DND-41 (cell line): Measurements from ENCODE around the gene GREB1L.

Experiments
- CTCF ChIP-seq: IDR thresholded peaks from 2 replicates; pipeline ENCODE4 v1.5.1; 2012; ENCODE audit warnings: borderline replicate concordance, low read length, moderate library complexity, mild to moderate bottlenecking; ENCODE audit not compliant: poor library complexity, severe bottlenecking; ENCODE audit errors: extremely low read depth
- EZH2 ChIP-seq: IDR thresholded peaks from 3 replicates; pipeline ENCODE4 v1.6.1; 2012; ENCODE audit warnings: borderline replicate concordance, low read depth, mild to moderate bottlenecking, moderate library complexity, low read length, inconsistent platforms; ENCODE audit not compliant: severe bottlenecking

- TF ChIP-seq EZH2 (no peak), CTCF (no peak)
These were observed 13.2 kb downstream of the GREB1L start for GRCh38 chr18:21255211-21255610.
